ENCODE results near the gene WNK4.
"Not testable (repeated sequence)": the region's sequence is repeated elsewhere in the genome, so short reads cannot be mapped to it uniquely, and the experiment has no call there.

Gene WNK4

GRCh38 chr17:42779936-42780850, at the start of gene WNK4:
Gene WNK4 (plus strand): TSS chr17:42780610. CDS start chr17:42780699, 89 bp downstream.
- no peak for DNase-seq (ENCODE audit: extremely low spot score, insufficient read length, low read depth)
- FAIRE-seq: no peak

- no peak for FAIRE-seq
These were observed 39.7 kb upstream of the WNK4 start for GRCh38 chr17:42740699-42741098.

GRCh38 chr17:42742916-42743315, 37.5 kb upstream of the WNK4 start:
- not testable (repeated sequence) for FAIRE-seq; DNase-seq (ENCODE audit: extremely low spot score, insufficient read length, low read depth)

More at GRCh38 chr17:42740699-42741098, 39.7 kb upstream of the WNK4 start:
- no peak for DNase-seq (ENCODE audit: extremely low spot score, insufficient read length, low read depth)

- DNase-seq (ENCODE audit: extremely low spot score, insufficient read length, low read depth) (no peak), FAIRE-seq (peak; percentile 21)
These were observed 36.7 kb upstream of the WNK4 start for GRCh38 chr17:42743595-42744282.

- FAIRE-seq: no peak
- no peak for DNase-seq (ENCODE audit: extremely low spot score, insufficient read length, low read depth)
These were observed 36.1 kb upstream of the WNK4 start for GRCh38 chr17:42744283-42744805.

- FAIRE-seq (peak; percentile 93), DNase-seq (ENCODE audit: extremely low spot score, insufficient read length, low read depth) (peak; percentile 100)
These were observed 35.4 kb upstream of the WNK4 start, which contains the start of gene EZH1 for GRCh38 chr17:42744806-42745617. Gene EZH1 (minus strand): TSS chr17:42745040. CDS start chr17:42728941, 16,099 bp downstream.

GRCh38 chr17:42748202-42748907, 32.1 kb upstream of the WNK4 start:
- DNase-seq (ENCODE audit: extremely low spot score, insufficient read length, low read depth): no peak
- FAIRE-seq: no peak

GRCh38 chr17:42748908-42749798, 31.3 kb upstream of the WNK4 start:
- FAIRE-seq (no peak), DNase-seq (ENCODE audit: extremely low spot score, insufficient read length, low read depth) (no peak)

- DNase-seq (ENCODE audit: extremely low spot score, insufficient read length, low read depth): no peak
These were observed 29.6 kb upstream of the WNK4 start for GRCh38 chr17:42750739-42751344.

GRCh38 chr17:42751628-42752027, 28.8 kb upstream of the WNK4 start:
- DNase-seq (ENCODE audit: extremely low spot score, insufficient read length, low read depth) (no peak), FAIRE-seq (no peak)

More at GRCh38 chr17:42750739-42751344, 29.6 kb upstream of the WNK4 start:
- no peak for FAIRE-seq

- no peak for FAIRE-seq
- no peak for DNase-seq (ENCODE audit: extremely low spot score, insufficient read length, low read depth)
These were observed 25.6 kb upstream of the WNK4 start for GRCh38 chr17:42754782-42755181.

GRCh38 chr17:42759982-42760651, 20.3 kb upstream of the WNK4 start:
- DNase-seq (ENCODE audit: extremely low spot score, insufficient read length, low read depth): no peak

GRCh38 chr17:42760652-42761581, 19.5 kb upstream of the WNK4 start, which contains the start of gene RAMP2:
Gene RAMP2 (plus strand): TSS chr17:42761227. CDS start chr17:42761262, 35 bp downstream.
- FAIRE-seq (no peak), DNase-seq (ENCODE audit: extremely low spot score, insufficient read length, low read depth) (no peak)

More at GRCh38 chr17:42759982-42760651, 20.3 kb upstream of the WNK4 start:
- FAIRE-seq: peak; percentile 78

- no peak for DNase-seq (ENCODE audit: extremely low spot score, insufficient read length, low read depth)
- no peak for FAIRE-seq
These were observed 18.8 kb upstream of the WNK4 start for GRCh38 chr17:42761638-42762037.

GRCh38 chr17:42766124-42766523, 14.3 kb upstream of the WNK4 start:
- FAIRE-seq (no peak), DNase-seq (ENCODE audit: extremely low spot score, insufficient read length, low read depth) (no peak)

GRCh38 chr17:42767512-42767911, 12.9 kb upstream of the WNK4 start:
- DNase-seq (ENCODE audit: extremely low spot score, insufficient read length, low read depth): no peak
- no peak for FAIRE-seq
